ENCODE measurements around the gene NDUFAF8.

- TF ChIP-seq CTCF (IDR thresholded peaks at IDR 0.05) (no peak), BHLHE40 (IDR thresholded peaks at IDR 0.05; ENCODE audit: low read depth, low read length) (no peak)
Measured at GRCh38 chr17:81234506-81234855, 4.6 kb upstream of the NDUFAF8 start.
